NCI-H1092 (cell line): ENCODE measurements around the gene GRID1.
"Not testable (repeated sequence)": the region's sequence is repeated elsewhere in the genome, so short reads cannot be mapped to it uniquely, and the experiment has no call there.

Experiments
- DNase-seq: peaks from one replicate; lab custom pipeline; 2025; lab: John Stamatoyannopoulos, UW

GRID1 gene

GRCh38 chr10:85719408-85719807 is 647.2 kb downstream of the GRID1 start:
- DNase-seq = no peak

- DNase-seq = no peak
These were observed 652.7 kb downstream of the GRID1 start for GRCh38 chr10:85713885-85714284.

GRCh38 chr10:85702768-85703167 is 663.8 kb downstream of the GRID1 start:
- no peak for DNase-seq

- DNase-seq = not testable (repeated sequence)
These were observed 667.5 kb downstream of the GRID1 start for GRCh38 chr10:85699066-85699465.

- DNase-seq = no peak
These were observed 669.7 kb downstream of the GRID1 start for GRCh38 chr10:85696893-85697292.

- no peak for DNase-seq
These were observed 684.0 kb downstream of the GRID1 start for GRCh38 chr10:85682621-85683020.

- no peak for DNase-seq
These were observed 686.9 kb downstream of the GRID1 start for GRCh38 chr10:85679710-85680109.

GRCh38 chr10:85679061-85679460 is 687.5 kb downstream of the GRID1 start:
- DNase-seq = no peak

- no peak for DNase-seq
These were observed 691.7 kb downstream of the GRID1 start for GRCh38 chr10:85674851-85675250.

- no peak for DNase-seq
These were observed 693.3 kb downstream of the GRID1 start for GRCh38 chr10:85673270-85673669.

GRCh38 chr10:85671530-85671929 is 695.1 kb downstream of the GRID1 start:
- DNase-seq = no peak

GRCh38 chr10:85668522-85668921 is 698.1 kb downstream of the GRID1 start:
- no peak for DNase-seq

- no peak for DNase-seq
These were observed 698.9 kb downstream of the GRID1 start for GRCh38 chr10:85667638-85668233.

- no peak for DNase-seq
These were observed 699.6 kb downstream of the GRID1 start for GRCh38 chr10:85666987-85667386.

GRCh38 chr10:85666102-85666501 is 700.5 kb downstream of the GRID1 start:
- no peak for DNase-seq

- DNase-seq = no peak
These were observed 700.9 kb downstream of the GRID1 start for GRCh38 chr10:85665681-85666080.

- DNase-seq = no peak
These were observed 701.5 kb downstream of the GRID1 start for GRCh38 chr10:85665078-85665477.

- no peak for DNase-seq
These were observed 705.5 kb downstream of the GRID1 start for GRCh38 chr10:85661123-85661522.

- DNase-seq = no peak
These were observed 707.3 kb downstream of the GRID1 start for GRCh38 chr10:85659331-85659730.

GRCh38 chr10:85658518-85658917 is 708.1 kb downstream of the GRID1 start:
- no peak for DNase-seq

- DNase-seq = peak; percentile 5
These were observed 709.0 kb downstream of the GRID1 start for GRCh38 chr10:85657476-85658113.

GRCh38 chr10:85655411-85655810 is 711.2 kb downstream of the GRID1 start:
- DNase-seq = no peak

GRCh38 chr10:85651497-85651882 is 715.1 kb downstream of the GRID1 start:
- no peak for DNase-seq
